Measurements from ENCODE around the gene ZNF365. TPM values are rescaled to one million over a fixed set of nuclear protein-coding genes. Genes with fewer than 3 reads are reported as not detected.
A peak's percentile ranks its signal among the peaks of the same experiment; 100 is the strongest.
"Not testable (repeated sequence)": the region's sequence is repeated elsewhere in the genome, so short reads cannot be mapped to it uniquely, and the experiment has no call there.

Gene ZNF365
- total RNA-seq, 1 donor from 2014 or later, result 0.63 TPM

GRCh38 chr10:62373639-62373994, 552 bp upstream of the ZNF365 start:
- TF ChIP-seq CTCF (conservative IDR thresholded peaks at IDR 0.05), result no peak
- no peaks in the 10 kb centered on the region for H3K4me1 Mint-ChIP-seq (ENCODE audit: unreplicated experiment)
- H3K27me3 Mint-ChIP-seq, result peaks cover 49% of the 10 kb centered on the region
- no peaks in the 10 kb centered on the region for H3K36me3 Mint-ChIP-seq
- H3K27ac Mint-ChIP-seq, result no peak overlapping the region
- H3K4me3 Mint-ChIP-seq, result peak overlapping the region; percentile 87
- H3K9me3 Mint-ChIP-seq, result no peaks in the 10 kb centered on the region
- no peak for DNase-seq (ENCODE audit: extremely low spot score, unreplicated experiment)

GRCh38 chr10:62374862-62375710, 917 bp downstream of the ZNF365 start:
- Mint-ChIP-seq H3K36me3 (no peaks in the 10 kb centered on the region), H3K4me3 (peak overlapping the region; percentile 85), H3K27ac (peak overlapping the region; percentile 48), H3K4me1 (ENCODE audit: unreplicated experiment) (no peaks in the 10 kb centered on the region), H3K27me3 (peaks cover 46% of the 10 kb centered on the region), H3K9me3 (no peaks in the 10 kb centered on the region)
- no peak for DNase-seq (ENCODE audit: extremely low spot score, unreplicated experiment)
- no peak for TF ChIP-seq CTCF (conservative IDR thresholded peaks at IDR 0.05)

- H3K36me3 Mint-ChIP-seq, result no peaks in the 10 kb centered on the region
- no peaks in the 10 kb centered on the region for H3K9me3 Mint-ChIP-seq
- no peak overlapping the region for H3K4me3 Mint-ChIP-seq
- H3K27ac Mint-ChIP-seq, result no peak overlapping the region
- no peak for TF ChIP-seq CTCF (conservative IDR thresholded peaks at IDR 0.05)
- DNase-seq (ENCODE audit: extremely low spot score, unreplicated experiment), result no peak
- peaks cover 46% of the 10 kb centered on the region for H3K27me3 Mint-ChIP-seq
- H3K4me1 Mint-ChIP-seq (ENCODE audit: unreplicated experiment), result no peaks in the 10 kb centered on the region
Observed at GRCh38 chr10:62376071-62377025, 2.2 kb downstream of the ZNF365 start.

DNA sequence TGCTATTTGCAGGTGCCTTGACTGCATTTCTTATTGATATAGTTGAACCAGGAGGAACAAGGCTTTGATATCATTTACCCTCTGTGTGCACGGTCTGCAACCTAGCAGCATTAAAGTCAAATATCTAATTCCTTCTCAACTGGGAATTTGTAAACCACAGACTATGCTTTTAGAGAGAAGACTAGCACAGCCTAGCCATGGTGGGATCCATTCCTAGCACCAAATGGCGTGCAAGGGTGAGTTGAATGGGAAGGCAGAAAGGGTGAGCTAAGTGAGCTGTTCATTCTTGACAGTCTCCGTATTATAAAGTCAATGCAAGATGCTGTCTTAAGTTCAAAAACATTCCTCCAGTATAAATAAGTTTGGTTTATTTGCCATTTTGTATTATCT, 2.9 kb downstream of the ZNF365 start:
- Mint-ChIP-seq H3K4me3 (no peak overlapping the region), H3K9me3 (no peaks in the 10 kb centered on the region), H3K36me3 (no peaks in the 10 kb centered on the region), H3K27me3 (peaks cover 43% of the 10 kb centered on the region), H3K4me1 (ENCODE audit: unreplicated experiment) (no peaks in the 10 kb centered on the region), H3K27ac (no peak overlapping the region)
- no peak for TF ChIP-seq CTCF (conservative IDR thresholded peaks at IDR 0.05)
- no peak for DNase-seq (ENCODE audit: extremely low spot score, unreplicated experiment)

GRCh38 chr10:62377966-62378365, 3.8 kb downstream of the ZNF365 start:
- H3K4me3 Mint-ChIP-seq, result no peak overlapping the region

DNA sequence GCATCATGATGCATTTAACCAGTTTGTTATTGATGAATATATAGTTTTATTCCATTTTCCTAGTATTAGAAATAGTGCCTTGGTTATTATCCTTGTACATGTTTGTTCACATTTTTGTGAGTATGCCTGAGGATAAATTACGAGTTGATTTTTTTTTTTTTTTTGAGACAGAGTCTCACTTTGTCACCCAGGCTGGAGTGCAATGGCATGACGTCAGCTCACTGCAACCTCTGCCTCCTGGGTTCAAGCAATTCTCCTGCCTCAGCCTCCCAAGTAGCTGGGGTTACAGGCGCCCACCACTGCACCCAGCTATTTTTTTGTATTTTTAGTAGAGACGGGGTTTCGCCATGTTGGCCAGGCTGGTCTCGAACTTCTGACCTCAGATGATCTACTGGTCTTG, 4.7 kb downstream of the ZNF365 start:
- not testable (repeated sequence) for H3K9me3 Mint-ChIP-seq, H3K4me3 Mint-ChIP-seq

More at GRCh38 chr10:62377966-62378365, 3.8 kb downstream of the ZNF365 start:
- Mint-ChIP-seq H3K4me1 (ENCODE audit: unreplicated experiment) (no peaks in the 10 kb centered on the region), H3K36me3 (no peaks in the 10 kb centered on the region), H3K27ac (no peak overlapping the region), H3K9me3 (no peaks in the 10 kb centered on the region), H3K27me3 (peaks cover 38% of the 10 kb centered on the region)
- no peak for DNase-seq (ENCODE audit: extremely low spot score, unreplicated experiment)
- no peak for TF ChIP-seq CTCF (conservative IDR thresholded peaks at IDR 0.05)

More for the DNA sequence above, 4.7 kb downstream of the ZNF365 start:
- H3K27me3 Mint-ChIP-seq, result peaks cover 30% of the 10 kb centered on the region
- not testable (repeated sequence) for H3K36me3 Mint-ChIP-seq; H3K4me1 Mint-ChIP-seq (ENCODE audit: unreplicated experiment); H3K27ac Mint-ChIP-seq; DNase-seq (ENCODE audit: extremely low spot score, unreplicated experiment)

All from type B pancreatic cell (in vitro differentiated cells).